HUDEP-2 (cell line): ENCODE results near the gene LUZP2.

Experiments
- DNase-seq, 76 experiments: peaks; one replicate each; lab custom pipeline; 2025; ENCODE audit not compliant: unreplicated experiment in 76 of 76; lab: John Stamatoyannopoulos, UW

LUZP2 gene

DNA sequence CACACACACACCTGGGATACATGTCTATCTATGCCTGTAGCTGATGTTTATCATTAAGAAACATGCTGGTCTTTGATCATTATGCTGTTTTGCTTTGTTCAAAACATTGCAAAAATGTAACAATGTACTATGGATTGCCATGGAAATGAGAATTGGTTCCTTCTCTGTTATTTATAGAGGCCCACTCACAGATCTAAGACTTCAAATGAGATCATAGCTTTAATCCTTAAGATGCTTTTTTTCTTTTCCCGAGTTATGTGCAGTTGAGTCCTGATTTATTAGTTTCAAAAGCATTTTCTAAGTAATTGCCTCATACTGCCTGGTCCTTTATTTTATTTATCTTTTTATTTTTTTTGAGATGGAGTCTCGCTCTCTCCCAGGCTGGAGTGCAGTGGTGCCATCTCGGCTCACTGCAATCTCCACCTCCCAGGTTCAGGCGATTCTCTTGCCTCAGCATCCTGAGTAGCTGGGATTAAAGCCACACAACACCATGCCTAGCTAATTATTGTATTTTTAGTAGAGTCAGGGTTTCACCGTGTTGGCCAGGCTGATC, 131.4 kb downstream of the LUZP2 start:
- no peak for DNase-seq

DNA sequence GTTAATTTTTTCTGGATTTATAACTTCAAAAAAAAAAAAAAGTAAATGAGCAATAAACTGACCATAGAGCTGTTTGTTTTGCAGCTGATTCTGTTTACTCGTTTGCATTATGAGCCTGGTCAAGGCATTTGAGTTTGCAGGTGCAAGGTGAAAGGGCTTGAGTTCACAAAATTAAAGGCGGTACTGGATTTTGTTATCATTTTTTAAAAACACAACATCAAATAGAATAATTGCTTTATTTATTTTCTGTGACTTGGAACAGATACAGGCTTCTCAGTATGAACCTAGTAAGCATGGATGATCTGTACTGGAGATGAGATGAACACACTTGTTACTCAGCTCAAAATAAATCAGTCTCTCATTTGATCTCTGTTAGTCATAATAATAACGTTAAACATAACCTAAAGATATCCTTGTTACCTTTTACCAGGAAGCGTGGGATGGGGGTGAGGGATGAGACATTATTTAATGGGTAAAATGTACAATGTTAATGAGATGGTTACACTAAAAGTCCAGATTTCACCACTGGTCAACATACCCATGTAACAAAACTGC, 137.8 kb downstream of the LUZP2 start:
- DNase-seq: no peak

DNA sequence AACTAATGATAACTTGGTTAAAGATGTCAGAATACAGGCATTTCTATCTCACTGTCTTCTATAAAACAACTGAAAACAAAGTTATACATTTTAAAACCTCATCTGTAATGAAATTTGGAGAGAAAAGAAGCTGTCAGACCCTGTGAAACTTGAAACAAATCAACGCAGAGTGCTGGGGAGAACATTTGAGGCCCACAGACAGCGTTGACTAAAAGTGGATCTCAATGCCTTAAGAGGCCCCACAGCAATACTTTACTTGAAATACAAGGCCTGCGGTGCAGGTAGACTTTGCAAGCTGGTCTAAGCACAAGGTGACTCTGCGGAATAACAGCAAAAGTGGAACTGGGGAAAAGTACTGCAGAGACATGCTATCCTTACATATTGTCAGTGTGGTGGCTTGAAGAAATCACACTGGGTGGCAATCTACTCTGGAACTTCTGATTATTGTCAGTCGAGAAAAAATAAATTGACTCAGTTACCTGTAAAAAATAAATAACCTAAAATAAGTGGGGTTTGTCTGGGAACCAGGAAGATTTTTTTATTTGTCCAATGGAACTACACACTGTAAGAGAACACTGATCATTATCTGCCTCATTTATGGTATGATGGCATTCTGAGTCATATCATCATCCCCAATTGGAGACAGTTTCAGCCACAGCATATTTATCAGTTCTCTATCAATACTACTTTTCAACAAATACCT, 138.9 kb downstream of the LUZP2 start:
- DNase-seq: no peak

DNA sequence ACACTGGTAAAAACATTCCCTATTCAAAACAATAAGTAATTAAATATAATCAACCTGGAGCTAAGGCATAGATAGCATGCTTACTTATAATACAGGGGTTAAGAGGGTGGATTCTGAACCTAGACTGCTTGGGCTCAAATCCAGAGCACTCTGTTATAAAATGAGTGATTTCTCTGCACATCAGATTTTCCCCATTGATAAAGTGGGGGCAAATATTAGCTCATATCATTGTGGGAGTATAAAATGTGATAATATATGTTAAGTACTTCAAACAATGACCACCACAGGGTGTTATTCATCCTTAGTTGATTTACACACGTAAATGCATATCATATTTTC, 139.4 kb downstream of the LUZP2 start:
- no peak for DNase-seq

DNA sequence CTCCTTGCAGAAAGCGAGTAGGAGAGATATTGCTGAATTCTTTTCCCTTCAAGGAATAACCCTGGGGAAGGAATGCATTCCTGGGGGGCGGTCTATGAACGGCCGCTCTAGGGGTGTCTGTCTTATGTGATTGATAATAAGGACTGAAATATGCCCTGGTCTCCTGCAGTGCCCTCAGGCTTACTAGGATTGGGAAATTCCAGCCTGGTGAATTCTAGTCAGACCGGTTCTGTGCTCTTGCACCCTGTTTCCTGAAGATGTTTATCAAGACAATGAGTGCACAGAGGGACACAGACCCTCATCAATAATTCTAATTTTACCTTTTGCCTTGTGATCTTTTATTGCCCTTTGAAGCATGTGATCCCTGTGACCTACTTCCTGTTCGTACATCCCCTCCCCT, 140.7 kb downstream of the LUZP2 start:
- DNase-seq: no peak

DNA sequence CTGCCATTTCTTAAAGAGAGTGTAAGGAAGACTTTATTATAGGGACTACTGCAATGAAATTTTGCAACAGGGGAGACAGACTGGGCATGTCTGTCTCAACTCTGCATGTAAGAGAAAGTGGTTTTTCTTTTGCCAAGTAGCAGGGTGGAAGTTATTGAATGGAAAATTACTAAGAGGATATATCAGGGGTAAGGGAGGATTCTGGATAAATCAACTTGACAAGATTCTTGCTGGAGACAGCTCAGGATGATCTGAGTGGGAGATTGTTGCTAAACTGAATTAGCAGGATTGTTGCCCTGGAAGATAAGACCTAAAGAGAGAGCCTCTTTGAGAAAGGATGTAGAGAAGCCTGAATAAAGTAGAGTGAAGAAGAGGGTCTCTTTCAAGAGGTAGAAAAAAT, 145.8 kb downstream of the LUZP2 start:
- no peak for DNase-seq

DNA sequence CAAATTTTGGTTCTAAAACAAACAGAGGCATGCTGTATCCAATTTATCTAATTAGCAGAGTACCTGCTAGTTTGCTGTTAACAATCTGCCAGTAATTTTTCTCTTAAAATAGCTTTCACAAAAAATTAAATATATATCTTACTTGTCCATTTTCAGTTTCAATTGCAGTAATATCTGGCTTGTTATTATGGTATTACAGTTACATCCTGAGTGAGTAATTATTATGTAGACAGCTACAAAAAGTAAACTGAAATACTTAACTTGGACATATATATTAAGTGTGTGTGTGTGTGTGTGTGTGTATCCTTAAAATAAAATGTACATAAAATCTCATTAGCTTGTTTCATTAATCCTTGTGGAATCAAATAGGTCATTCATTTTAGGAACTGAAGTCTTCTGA, 148.7 kb downstream of the LUZP2 start:
- no peak for DNase-seq

DNA sequence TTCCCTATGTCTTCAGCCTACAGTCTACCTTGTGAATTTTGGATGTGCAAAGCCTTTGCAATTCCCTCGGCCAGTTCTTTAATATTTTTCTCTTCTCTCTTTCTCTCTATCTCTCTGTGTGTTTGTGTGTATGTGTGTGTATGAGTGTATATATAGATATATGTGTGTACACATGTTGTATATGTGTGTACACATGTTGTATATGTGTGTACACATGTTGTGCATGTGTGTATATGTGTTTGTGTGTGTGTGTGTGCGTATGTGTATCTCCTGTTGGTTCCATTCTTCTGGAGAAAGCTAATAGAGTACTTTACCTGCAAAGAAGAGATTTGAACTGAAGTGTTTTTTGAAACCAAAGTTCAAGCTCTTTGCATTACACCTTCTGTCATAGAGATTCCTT, 155.0 kb downstream of the LUZP2 start:
- DNase-seq: no peak

DNA sequence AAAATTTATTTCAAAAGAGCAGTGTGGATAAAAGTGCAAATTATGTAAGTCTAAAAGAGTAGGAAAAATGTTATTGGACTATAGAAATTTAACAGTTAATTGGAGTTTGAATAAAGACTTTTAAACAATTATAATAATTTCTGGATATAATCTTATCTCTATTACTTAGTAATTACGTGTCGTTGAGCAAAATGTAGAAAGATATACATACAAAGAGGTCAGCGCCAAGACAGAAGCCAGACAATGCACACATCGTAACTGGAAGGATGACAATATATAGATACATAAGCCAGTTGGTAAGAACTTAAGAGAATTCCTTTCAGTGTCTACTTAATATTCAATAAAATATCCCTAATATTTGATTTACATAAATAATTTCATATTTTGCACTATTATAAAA, 157.0 kb downstream of the LUZP2 start:
- DNase-seq: no peak

DNA sequence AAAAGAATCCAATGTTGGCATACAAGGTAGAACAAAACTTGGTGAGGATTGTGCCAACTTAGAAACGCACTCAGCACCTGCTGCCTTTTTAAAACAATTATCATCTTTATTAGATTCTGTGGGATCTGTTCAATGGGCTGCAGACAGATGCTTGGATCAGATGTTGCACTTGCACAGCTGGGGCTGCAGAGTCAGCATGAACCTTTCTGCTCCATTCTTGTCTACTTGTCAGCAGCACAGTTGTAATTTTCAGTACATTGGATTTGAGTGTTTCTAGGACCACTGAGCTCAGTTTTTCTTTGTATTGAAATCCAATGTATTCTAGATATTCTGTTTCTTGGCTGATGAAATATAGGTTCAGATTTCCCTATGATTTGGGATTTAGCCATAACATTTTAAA, 164.5 kb downstream of the LUZP2 start:
- no peak for DNase-seq

DNA sequence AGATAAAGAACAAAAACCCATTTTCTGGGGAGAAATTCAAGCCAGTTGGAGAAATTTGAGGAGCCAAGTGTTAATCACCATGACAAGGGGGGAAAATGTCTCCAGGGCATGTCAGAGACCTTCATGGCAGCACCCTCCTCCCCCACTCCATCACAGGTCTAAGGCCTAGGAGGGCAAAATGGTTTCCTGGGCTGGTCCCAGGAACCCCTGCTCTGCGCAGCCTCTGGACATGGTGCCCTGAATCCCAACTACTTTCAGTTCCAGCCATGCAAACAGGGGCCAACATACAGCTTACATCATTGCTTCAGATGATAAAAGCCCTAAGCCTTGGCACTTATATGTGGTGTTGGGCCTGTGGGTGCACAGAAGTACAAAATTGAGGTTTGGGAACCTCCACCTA, 167.5 kb downstream of the LUZP2 start:
- DNase-seq: no peak

DNA sequence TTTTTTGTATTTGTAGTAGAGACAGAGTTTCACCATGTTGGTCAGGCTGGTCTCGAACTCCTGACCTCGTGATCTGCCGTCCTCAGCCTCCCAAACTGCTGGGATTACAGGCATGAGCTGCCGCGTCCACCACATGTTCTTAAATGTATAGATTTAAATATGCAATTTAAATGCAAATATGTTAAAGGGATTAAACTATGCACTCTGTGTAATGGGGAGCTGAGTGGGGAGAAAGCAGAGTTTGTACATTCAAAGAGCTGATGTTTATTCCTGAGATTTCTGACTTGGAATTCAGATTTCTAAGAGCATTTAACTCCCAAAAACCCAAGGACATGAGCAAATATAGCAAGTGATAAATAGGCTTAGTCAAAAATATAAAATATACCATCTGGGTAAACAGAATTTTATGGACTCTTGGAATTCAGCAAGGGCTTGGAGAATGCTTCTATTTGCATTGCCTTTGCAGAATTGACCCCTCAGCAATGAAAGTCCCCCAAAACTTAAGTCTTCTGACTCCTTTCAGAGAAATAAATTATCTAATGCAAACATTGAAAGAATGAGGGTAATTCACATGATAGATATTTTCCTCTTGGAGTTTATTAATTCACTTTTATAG, 170.6 kb downstream of the LUZP2 start:
- DNase-seq: no peak

DNA sequence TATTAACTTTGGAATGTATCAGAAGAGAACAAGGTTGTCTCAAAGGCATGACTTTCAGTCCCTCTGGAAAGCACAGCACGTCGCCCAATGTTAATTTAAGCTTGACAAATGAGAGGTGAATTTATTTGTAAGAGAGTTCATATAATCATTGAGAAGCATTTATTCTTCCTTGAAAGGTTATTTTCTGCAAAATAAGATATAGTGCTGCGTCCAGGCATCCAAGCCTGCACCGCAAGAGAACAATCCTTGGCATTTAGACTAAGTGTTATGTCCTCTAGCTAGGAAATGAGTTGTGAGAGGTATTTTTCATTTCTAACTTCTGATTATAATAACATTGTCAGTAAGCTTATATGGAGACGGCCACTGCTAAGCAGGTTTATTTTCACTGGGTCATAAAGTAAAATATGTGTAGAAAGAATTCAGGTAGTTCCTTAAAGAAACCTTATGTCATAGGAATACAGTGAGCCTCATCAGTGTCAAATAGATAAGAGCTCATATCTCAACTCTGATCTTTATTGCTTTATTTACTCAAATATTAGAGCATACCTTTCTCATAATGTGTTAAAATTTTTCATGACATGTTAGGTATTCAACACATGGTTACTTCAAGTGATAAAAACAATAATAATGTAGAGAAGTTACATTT, 182.0 kb downstream of the LUZP2 start:
- no peak for DNase-seq

DNA sequence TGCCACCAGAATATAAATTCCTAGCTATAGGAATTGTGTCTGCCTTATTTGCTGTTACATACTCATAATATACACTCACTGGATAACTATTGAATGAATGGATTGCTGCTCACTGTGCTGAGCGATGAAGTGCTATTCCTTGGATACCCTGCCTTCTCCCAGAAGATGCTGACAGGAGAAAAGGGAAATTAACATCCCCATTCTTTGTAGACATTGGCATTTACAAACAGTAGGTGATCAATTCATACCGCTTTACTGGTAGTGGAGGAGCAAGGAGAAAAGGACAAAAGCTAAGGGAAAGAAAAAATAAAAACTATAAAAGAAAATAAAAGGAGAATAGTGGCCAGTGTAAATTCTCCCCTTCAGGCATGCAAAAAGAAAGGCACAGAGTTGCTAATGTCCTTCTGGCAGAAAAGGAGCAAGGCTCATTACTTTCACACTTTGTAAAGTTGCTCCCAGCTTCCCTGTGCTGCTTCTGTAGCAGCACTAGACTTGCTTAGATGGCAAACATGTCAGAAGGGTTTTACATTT, 183.0 kb downstream of the LUZP2 start:
- DNase-seq: no peak

DNA sequence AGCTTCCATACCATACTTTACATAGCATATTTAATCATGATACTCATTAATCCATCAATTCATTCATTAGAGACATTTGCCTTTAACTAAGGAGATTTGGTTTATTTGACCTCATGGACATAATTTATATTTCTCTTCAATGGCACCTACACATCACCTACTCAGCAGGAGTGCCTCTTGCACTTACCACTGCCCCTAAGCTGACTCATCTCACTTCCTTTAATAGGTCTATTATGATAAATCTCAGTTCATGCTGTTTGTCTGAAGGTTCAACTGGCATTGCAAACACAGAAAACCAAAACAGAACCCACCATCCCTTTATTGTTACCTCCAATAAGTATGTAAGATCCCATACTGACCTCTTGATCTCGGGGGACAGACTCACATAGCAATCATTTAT, 186.7 kb downstream of the LUZP2 start:
- no peak for DNase-seq

DNA sequence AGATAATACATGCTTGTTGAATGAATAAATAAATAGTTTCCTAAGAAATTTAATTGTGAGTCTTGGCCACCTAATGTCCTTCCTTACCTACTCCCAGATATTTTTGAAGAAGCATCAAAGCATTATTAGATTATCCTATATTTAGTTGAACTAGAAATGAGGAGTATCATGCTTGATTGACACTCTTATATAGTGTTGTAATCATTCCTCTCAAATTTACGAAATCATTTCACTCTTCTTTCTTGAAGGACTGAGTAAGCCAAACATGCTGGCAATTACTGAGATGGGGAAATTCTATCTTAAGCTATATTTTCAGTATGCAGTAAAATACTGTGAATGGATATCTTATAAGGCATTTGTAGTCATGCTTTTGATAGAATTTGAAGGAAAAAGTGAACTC, 189.0 kb downstream of the LUZP2 start:
- DNase-seq: no peak

DNA sequence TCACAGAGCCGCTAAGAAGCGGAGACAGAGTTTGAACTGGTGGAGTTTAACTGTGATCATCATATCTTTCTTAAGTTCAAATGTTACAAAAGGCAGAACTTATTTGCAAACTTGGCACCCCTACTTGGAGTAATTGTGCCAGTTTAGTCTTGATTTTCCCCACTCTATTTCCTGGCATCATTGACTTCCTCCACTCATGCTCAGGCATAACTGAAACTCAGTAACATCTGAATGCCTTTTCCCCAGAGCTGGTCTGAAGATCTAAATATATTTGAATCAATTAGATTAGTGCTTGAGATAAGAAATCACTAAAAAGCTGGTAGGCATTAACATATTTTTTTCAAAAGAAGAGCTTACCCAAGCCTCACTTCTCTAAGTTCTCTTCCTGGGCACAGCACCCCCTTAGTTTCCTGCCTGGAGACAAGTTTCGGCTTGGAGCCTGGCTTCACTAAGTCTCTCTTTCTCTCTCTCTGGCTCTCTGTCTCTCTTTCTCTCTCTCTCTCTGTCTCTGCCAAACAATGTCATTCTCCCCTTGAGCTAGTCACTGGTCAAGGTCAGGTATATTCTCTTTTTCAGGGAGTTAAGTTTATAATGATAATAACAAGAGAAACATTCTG, 190.8 kb downstream of the LUZP2 start:
- DNase-seq: no peak

DNA sequence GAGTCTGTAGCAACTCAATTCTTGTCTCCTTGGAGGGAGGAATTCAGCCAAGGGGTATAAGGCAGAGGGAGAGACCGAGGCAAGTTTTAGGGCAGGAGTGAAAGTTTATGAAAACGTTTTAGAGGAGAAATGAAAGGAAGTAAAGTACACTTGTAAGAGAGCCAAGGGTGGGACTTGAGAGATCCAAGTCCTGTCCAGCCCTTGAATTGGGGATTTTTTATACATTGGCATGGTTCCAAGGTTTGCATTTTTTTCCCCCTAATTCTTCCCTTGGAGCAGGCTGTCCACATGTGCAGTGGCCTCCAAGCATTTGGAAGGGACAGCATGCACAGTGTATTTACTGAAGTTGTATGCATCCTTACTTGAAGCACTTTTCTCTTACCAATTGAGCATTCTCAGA, 192.1 kb downstream of the LUZP2 start:
- no peak for DNase-seq

DNA sequence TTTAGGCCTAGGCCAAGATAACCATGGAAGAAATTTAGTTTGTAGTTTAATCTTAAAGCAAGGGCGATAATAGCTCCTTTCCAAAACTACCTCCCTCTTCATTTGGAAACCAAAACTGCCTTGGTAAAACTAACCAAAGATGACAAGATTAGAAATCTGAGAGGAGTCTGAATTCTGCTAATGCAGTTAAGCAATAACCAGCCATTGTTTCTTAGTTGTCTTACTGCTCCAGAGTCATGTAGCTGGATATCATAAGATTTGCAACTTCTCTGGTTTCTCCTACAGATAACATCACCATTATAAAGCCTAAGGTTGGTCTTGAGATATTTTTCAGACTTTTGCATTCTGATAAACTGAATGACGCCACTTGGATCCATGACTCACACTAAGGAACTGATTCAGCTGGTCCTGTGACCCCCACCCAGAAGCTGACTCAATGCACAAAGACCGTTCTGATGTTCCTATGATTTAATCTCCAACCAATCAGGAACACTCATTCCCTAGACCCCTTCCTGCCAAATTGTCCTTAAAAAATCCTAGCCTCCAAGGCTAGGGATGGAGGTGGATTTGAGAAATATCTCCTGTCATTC, 200.8 kb downstream of the LUZP2 start:
- DNase-seq: no peak

DNA sequence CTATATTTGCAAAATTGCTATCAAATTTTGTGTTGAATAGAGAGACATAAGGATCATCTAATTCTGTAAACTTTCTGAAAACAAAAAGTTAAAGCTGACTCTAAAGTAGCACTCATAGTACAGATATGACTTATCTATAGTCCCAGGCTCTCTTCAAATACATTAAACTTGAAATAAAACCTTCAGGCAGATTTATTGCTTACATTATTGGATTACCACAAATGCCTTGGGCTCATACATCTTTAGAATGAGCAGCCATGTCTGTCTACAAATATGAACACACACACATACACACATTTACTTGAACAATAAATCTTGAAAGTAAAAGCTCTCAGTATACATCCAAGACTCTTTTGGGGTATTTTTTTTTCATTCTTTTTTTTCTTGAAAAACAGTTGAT, 207.9 kb downstream of the LUZP2 start:
- no peak for DNase-seq

DNA sequence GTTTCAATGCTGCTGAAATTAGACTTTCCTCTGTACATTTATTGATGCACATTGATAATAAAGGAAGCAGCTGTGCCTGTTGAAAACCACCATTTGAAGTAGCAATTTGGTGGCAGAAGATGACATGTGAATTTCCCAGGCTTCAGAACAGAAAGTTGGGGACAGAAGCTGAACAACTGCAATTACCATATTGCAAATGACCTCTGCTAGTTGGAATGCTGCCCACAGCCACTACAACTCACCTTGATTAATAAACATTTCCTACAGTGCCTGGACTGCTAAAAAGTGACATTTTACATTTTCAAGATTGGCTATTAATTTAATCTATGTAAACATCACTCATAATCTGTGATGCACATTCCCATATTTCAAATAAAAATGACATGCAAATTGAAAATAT, 208.6 kb downstream of the LUZP2 start:
- DNase-seq: no peak
